ENCODE measurements around the gene EFCAB11. TPM values are rescaled to one million over a fixed set of nuclear protein-coding genes. Genes with fewer than 3 reads are reported as not detected.

Gene EFCAB11
- polyA plus RNA-seq, 1 experiment: 2.2 TPM

DNA sequence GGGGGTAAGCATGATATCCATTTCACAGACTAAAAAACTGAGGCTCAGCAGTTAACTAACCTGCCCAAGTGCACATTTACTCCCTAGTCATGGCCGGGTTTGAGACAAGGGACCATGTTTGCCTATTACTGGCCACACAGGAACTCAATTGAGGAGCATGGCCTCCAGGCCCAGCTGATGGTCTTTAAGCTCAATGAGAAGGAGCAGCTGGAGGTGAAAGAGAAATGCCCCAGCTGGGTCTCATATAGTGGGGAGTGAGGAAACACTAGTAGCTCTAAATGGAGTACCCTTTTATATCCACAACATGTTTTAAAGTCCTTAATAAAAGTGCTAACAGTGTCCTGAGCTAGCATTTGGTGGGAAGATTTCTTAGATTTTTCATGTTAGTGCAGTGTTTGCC lies 2.8 kb upstream of the EFCAB11 start:
- H3K27me3 ChIP-seq (ENCODE audit: control insufficient read depth, insufficient read depth, low read length): no peaks in the 10 kb centered on the region
- POLR2A ChIA-PET: no interaction called here
- DNase-seq (ENCODE audit: low read depth): no peak
- TF ChIP-seq, protein P1, sequence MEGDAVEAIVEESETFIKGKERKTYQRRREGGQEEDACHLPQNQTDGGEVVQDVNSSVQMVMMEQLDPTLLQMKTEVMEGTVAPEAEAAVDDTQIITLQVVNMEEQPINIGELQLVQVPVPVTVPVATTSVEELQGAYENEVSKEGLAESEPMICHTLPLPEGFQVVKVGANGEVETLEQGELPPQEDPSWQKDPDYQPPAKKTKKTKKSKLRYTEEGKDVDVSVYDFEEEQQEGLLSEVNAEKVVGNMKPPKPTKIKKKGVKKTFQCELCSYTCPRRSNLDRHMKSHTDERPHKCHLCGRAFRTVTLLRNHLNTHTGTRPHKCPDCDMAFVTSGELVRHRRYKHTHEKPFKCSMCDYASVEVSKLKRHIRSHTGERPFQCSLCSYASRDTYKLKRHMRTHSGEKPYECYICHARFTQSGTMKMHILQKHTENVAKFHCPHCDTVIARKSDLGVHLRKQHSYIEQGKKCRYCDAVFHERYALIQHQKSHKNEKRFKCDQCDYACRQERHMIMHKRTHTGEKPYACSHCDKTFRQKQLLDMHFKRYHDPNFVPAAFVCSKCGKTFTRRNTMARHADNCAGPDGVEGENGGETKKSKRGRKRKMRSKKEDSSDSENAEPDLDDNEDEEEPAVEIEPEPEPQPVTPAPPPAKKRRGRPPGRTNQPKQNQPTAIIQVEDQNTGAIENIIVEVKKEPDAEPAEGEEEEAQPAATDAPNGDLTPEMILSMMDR (IDR thresholded peaks at IDR 0.05; ENCODE audit: insufficient read depth, low read depth, low read length): no peak
- H3K4me3 ChIP-seq (ENCODE audit: low read depth, low read length): no peak overlapping the region
- CTCF ChIA-PET: interaction anchor here (1.2 kb wide), 1 partner anchor 16 kb away, joined by 4 read pairs; no protein-coding TSS in a partner anchor
- H3K36me3 ChIP-seq (ENCODE audit: control insufficient read depth, insufficient read depth, low read length): peaks cover 5% of the 10 kb centered on the region

DNA sequence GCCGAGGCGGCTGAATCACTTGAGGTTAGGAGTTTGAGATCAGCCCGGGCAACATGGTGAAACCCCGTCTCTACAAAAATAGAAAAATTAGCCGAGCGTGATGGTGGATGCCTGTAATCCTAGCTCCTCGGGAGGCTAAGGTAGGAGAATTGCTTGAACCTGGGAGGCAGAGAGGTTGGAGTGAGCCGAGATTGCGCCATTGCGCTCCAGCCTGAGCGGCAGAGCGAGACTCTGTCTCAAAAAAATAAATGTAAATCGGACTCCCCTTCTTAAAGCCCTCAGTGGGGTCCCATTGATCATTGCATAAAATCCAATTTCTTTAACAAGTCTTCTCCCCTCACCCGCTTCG lies 2.1 kb upstream of the EFCAB11 start:
- DNase-seq (ENCODE audit: low read depth): no peak
- ChIA-PET POLR2A (no interaction called here), CTCF (interaction anchor here (1.0 to 2.0 kb wide), 3 partner anchors 16 to 278 kb away, joined by 3 to 11 read pairs (median 5); no protein-coding TSS in a partner anchor)
- TF ChIP-seq, protein P1 (IDR thresholded peaks at IDR 0.05; ENCODE audit: insufficient read depth, low read depth, low read length): no peak
- Histone ChIP-seq H3K4me3 (ENCODE audit: low read depth, low read length) (peak overlapping the region; percentile 54), H3K27me3 (ENCODE audit: control insufficient read depth, insufficient read depth, low read length) (no peaks in the 10 kb centered on the region), H3K36me3 (ENCODE audit: control insufficient read depth, insufficient read depth, low read length) (peaks cover 5% of the 10 kb centered on the region)

DNA sequence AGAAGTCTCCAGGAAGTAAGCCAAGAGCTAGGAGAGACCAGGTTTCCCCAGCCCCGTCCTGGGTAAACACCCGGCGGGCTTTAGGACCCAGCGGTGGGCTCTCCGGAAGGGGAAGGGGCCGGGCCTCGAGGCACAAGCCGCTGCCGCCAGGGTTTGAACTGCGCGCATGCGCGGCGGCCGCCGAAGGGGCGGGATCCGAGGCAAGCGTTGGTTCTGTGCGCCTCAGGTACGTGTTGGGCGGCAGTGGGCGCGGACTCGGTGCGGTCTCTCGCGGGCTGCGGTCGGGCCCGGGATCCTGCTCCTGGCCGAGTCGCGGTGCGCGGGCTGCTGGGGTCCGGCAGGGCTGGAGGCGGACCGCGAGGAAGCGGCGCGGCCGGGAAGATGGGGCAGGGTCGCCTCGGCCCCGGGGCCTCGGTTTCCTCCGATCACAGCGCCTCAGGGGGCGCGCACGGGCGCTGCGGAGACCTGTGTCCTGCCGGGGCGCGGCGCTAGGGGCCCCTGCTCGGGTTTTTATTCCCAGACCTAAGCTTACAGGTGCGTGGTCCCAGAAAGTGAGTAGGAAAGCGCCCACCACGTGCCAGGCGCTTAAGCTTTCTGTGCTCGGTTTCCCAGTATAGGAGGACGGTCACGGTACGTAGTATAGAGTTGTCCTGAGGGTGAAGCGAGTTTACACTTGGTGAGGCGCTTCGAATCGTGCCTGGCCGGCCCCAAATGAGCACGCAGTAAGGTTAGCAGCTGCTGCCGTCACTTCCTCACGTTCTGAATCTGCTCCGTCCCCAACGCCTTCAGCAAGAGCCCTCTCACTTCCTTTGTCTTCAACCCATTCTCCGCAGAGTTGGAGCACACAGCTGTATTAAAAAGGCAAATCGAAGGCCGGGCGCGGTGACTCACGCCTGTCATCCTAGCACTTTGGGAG lies 1.5 kb upstream of the EFCAB11 start, which contains the start of gene TDP1:
TSS of gene TDP1 (plus strand) at position 183 of the 916 bp plus-strand sequence. CDS start 7,188 bp downstream, outside the sequence.
- TF ChIP-seq, protein P1 (IDR thresholded peaks at IDR 0.05; ENCODE audit: insufficient read depth, low read depth, low read length): peak; percentile 19; the same call in 1 of the 2 replicates
- CTCF ChIA-PET: interaction anchor here (1.0 to 2.0 kb wide), 3 partner anchors 16 to 279 kb away, joined by 3 to 11 read pairs (median 5); no protein-coding TSS in a partner anchor
- POLR2A ChIA-PET: interaction anchor here (1.0 kb wide), 1 partner anchor 30 kb away, joined by 3 read pairs; no protein-coding TSS in a partner anchor

DNA sequence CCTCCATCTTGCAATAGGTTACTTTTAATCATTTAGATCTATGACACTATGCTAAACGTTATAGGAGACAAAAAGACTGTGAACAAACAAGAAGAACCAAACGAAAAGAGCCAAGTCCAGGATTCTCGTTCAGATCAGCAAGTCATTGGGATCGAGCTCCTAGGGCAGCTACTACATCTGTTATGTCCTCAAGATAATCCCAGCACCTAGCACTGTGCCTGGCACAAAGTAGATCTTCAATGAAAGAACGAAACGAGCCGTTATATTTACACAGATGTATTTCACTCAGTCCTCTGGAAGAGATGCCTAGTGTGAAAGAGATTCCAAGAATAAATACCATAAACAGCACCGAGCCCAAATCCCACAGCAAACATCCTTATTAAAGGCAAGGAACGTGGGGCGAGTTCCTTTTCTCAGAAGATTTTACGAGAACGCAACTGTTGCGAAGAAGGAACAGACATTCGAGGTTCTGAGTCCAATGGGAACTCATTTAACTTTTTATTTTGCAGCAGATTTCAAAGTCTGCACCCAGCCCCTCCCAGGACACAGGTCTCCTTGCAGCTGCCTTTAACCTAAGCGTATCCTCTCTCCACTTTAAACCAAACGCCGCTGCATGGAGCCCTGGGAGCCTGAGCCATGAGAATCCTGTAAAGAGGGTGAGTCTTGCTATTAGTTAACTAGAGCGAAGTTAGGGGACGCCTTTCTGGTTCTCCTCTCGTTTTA lies 653 bp upstream of the EFCAB11 start:
- Histone ChIP-seq H3K27me3 (ENCODE audit: control insufficient read depth, insufficient read depth, low read length) (no peaks in the 10 kb centered on the region), H3K4me3 (ENCODE audit: low read depth, low read length) (peak overlapping the region; percentile 54), H3K36me3 (ENCODE audit: control insufficient read depth, insufficient read depth, low read length) (peaks cover 5% of the 10 kb centered on the region)
- ChIA-PET POLR2A (interaction anchor here (1.0 kb wide), 1 partner anchor 29 kb away, joined by 3 read pairs; no protein-coding TSS in a partner anchor), CTCF (interaction anchor here (1.0 to 2.0 kb wide), 3 partner anchors 16 to 281 kb away, joined by 3 to 11 read pairs (median 3); no protein-coding TSS in a partner anchor)
- TF ChIP-seq, protein P1 (IDR thresholded peaks at IDR 0.05; ENCODE audit: insufficient read depth, low read depth, low read length): no peak
- no peak for DNase-seq (ENCODE audit: low read depth)

More for the DNA sequence above, 1.5 kb upstream of the EFCAB11 start, which contains the start of gene TDP1:
- Histone ChIP-seq H3K27me3 (ENCODE audit: control insufficient read depth, insufficient read depth, low read length) (no peaks in the 10 kb centered on the region), H3K36me3 (ENCODE audit: control insufficient read depth, insufficient read depth, low read length) (peaks cover 5% of the 10 kb centered on the region), H3K4me3 (ENCODE audit: low read depth, low read length) (peak within 1 kb of the TSS; percentile 54)
- peak; percentile 67 for DNase-seq (ENCODE audit: low read depth)
